Fibroblast of villous mesenchyme (primary cell): ENCODE measurements around the gene CDC20. TPM values are rescaled to one million over a fixed set of nuclear protein-coding genes. Genes with fewer than 3 reads are reported as not detected.

ENCODE experiments used
- DNase-seq: peaks from one replicate; pipeline ENCODE4 v3.0.0-alpha.2; 2010; ENCODE audit warnings: low read depth
- H3K4me3 ChIP-seq: 2 replicates; pipeline ENCODE4 v1.5.1; 2011; ENCODE audit warnings: low read depth, mild to moderate bottlenecking, low read length
- total RNA-seq: library from RNA; depleted of rRNA; stranded (reverse); fragments of >200 nt; gene quantifications from 2 replicates; pipeline ENCODE4 v1.2.3, GENCODE V29; 2012
- TF ChIP-seq, protein P1 (sequence below): IDR thresholded peaks from 2 replicates; pipeline ENCODE4 v1.5.1; 2012; ENCODE audit warnings: low read depth, mild to moderate bottlenecking, low read length; ENCODE audit not compliant: insufficient read depth

The CDC20 gene
- total RNA-seq, 1 donor, result 51.8 TPM

DNA sequence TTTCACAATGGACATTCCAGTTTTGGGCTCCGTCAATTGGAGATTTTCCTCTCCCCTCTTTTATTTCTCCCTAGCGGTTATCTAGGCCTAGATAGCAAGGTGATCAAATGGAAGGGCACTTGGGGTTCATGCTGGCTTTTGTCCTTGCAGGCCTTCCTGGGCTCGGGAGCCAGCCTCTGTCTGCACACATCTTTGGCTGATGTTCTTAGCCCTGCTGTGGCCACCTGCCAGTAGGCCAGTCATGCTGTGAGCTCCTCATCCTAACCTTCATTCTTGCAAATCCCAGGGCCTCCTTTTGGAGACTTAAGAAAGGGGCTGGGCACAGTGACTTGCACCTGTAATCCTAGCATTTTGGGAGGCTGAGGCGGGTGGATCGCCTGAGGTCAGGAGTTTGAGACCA, 44.5 kb upstream of the CDC20 start:
- H3K4me3 ChIP-seq, result no peak overlapping the region
- TF ChIP-seq, protein P1, sequence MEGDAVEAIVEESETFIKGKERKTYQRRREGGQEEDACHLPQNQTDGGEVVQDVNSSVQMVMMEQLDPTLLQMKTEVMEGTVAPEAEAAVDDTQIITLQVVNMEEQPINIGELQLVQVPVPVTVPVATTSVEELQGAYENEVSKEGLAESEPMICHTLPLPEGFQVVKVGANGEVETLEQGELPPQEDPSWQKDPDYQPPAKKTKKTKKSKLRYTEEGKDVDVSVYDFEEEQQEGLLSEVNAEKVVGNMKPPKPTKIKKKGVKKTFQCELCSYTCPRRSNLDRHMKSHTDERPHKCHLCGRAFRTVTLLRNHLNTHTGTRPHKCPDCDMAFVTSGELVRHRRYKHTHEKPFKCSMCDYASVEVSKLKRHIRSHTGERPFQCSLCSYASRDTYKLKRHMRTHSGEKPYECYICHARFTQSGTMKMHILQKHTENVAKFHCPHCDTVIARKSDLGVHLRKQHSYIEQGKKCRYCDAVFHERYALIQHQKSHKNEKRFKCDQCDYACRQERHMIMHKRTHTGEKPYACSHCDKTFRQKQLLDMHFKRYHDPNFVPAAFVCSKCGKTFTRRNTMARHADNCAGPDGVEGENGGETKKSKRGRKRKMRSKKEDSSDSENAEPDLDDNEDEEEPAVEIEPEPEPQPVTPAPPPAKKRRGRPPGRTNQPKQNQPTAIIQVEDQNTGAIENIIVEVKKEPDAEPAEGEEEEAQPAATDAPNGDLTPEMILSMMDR, result no peak
- DNase-seq, result no peak

DNA sequence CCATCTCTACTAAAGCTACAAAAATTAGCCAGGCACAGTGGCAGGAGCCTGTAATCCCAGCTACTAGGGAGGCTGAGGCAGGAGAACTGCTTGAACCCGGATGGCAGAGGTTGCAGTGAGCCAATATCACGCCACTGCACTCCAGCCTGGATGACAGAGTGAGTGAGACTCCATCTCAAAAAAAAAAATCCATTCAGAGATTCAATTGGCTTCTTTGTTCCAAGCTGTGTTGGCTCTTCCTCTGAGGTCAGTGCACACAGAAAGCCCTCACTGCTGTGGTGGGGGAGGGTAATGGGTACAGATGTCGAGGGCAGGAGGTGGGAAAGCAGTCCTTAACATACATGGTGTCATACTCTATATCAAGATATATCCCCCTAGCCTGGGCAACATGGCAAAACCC, 43.3 kb upstream of the CDC20 start:
- no peak for DNase-seq
- TF ChIP-seq, protein P1, result no peak
- no peak overlapping the region for H3K4me3 ChIP-seq

DNA sequence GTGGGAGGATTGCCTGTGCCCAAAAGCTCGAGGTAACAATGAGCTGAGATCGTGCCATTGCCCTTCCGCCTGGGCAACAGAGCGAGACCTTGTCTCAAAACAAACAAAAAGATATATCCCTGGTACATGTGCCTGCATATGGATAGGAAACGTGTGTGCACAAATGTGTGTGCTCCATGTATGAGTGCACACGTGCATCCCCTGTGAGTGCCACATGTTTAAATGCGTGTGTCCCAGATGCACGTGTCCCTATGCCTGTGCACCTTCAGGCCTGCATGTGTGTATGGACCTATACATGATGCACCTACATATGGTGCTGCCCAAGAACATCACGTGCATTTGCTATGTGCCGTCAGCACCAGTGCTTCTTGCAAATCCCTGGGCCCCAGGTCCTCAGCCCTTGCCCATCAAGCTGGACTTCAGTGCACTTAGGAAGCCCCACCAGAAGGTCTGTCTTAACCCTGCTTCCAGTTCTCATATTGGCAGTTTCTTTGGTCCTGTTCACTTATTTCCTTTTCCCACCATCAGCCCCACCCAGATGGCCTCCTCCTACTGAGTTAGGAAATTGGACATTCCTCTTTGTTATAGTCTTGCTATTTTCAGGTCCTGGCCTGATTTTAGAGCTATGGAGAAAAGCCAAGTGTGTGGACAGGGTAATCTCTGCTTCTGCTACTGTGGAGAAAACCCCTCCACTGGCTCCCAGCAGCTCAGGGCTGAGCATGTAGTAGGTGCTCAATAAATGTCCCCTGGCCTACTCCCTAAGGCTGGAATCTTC, 42.6 kb upstream of the CDC20 start:
- no peak for DNase-seq
- H3K4me3 ChIP-seq, result no peak overlapping the region
- TF ChIP-seq, protein P1, result no peak

DNA sequence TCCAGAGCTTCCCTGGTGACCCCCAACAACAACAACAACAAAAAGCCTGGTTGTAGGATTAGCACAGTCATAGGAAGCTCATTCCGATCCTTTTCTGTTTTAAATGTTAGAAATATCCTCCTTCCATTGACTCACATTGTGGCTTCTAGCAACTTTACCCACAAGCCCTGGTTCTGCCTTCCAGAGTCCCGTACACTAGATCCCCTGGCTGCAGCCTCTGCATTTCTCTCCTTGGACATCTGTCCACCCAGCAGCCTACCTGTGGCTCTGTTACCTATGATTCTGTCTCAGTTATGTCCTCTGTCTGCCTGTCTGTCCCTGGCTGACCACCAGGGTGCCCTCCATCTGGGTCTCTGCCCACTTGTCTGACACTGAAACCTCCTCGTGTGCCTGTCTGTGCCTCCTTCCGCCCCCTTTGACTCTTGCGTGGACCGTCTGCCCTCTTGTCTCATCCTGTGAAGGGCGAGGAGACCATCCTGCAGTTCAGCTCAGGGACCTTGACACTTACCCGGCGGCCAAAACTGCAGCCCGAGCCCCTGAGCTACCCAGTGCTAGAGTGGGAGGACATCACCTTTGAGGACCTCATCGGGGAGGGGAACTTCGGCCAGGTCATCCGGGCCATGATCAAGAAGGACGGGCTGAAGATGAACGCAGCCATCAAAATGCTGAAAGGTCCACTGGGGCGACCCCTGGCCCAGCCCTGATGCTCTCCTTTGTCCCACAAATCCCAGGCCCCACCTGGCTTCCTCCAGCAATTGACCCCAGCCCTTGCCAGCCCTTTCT, 41.9 kb upstream of the CDC20 start:
- H3K4me3 ChIP-seq, result no peak overlapping the region
- TF ChIP-seq, protein P1, result peak; percentile 11
- DNase-seq, result no peak

DNA sequence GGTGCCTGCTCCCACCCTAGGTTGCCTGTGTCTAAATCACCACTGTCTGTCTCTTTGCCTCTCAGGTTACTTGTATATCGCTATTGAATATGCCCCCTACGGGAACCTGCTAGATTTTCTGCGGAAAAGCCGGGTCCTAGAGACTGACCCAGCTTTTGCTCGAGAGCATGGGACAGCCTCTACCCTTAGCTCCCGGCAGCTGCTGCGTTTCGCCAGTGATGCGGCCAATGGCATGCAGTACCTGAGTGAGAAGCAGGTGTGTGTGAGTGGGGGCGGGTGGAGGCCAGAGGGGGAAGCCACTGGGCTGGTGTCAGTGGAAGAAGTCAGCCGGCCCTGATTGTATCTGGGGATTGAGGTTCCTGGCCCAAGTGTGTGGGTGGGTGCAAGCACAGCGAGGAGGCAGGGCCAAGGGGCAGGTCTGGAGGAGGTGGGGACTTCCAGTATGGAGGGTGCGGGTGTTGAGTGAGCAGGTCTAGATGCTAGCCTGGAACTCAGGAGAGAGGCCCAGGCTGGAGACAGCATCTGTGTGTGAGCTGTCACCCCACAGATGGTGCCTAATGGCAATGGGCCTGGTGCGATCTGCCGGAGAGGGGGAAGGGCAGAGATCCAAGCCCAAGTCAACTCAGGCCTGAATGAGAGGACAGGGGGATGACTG, 40.8 kb upstream of the CDC20 start:
- no peak overlapping the region for H3K4me3 ChIP-seq
- TF ChIP-seq, protein P1, result no peak
- DNase-seq, result no peak

DNA sequence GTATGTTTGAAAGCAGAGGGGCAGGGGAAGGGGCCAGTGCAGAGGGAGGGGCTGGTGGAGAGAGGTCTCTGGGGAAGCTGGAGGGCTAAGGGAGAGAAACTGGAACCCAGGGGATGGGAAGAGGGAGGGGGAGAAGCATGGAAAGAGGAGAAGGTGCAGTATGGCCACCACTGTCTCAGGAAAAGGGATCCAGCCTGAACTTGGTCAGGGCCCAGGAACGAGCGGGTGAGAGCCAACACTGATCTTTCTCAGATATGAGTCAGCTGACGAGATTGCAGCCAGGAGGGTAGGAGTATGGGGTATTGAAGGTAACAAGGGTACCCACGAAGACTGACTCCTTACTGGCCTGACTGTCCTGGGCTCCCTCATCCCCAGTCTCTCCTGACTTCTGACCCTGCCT, 40.0 kb upstream of the CDC20 start:
- H3K4me3 ChIP-seq, result no peak overlapping the region
- DNase-seq, result no peak
- TF ChIP-seq, protein P1, result no peak
